Kidney glomerular epithelial cell (primary cell): ENCODE results near the gene ZNF140.

ENCODE experiments used
- DNase-seq: peaks from one replicate; lab custom pipeline; 2025; lab: John Stamatoyannopoulos, UW

Gene ZNF140

DNA sequence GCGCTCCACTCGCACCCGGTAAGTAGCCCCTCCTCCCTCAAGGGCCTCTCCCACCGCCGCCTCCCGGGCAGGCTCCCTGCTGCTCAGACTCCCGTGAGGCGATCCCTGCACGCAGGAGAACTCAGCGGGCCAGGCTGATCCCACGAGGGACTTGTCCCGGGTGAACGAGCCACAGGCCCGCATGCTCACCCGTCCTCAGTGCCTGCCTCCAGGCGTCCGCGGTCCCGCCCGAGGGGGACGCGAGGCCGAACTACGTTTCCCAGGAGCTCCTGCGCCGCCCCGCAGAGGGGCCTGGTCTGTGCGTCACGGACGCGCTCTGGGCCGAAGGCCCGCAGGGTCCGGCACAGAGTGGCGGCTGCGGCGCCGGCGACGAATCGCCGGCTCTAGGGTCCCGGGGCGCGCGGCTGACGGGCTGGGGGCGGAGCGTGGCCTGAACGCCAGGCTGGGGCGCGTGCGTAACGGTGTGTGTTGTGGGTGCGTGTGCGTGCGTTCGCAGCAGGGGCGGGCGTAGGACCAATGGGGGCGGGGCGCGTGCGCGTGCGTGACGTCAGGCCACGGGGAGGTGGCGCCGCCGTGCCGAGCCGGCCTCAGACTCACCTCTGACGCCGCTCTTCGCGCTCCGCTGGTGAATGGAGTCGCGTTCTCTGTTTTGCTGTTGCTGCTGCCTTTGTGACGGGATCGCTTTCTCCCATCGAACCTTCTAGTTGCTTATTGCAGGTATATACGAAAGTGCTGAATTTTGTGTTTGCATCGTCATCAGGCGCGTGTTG lies 49.5 kb downstream of the ZNF140 start, which contains the start of the genes ZNF10 and ZNF891:
ZNF10 (plus strand) TSS at position 590 of the 770 bp plus-strand sequence. CDS start 13,866 bp downstream, outside the sequence.
ZNF891 (minus strand) TSS at position 237 of the 770 bp plus-strand sequence. CDS start 8,356 bp downstream, outside the sequence.
- peak; percentile 90 for DNase-seq

DNA sequence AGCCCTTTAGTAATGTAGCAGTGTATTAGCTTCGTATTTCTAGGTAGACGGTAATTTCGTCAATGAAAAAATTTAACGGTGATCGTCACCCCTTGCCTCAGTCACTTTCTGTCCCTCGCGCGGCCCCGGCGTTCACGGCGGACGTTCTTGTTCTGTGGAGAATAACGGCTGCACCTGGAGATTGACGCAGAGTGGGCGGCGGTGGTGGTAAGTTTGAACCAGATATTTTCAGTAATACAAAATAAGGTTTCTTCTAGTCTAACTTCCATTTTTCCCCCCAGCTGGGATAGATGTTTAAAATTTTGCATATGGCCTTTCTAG lies 50.0 kb downstream of the ZNF140 start:
- no peak for DNase-seq

GRCh38 chr12:133135747-133136146 lies 55.0 kb downstream of the ZNF140 start:
- no peak for DNase-seq

GRCh38 chr12:133145981-133146380 lies 65.3 kb downstream of the ZNF140 start:
- DNase-seq: no peak

- DNase-seq: no peak
Measured at GRCh38 chr12:133156125-133156690, 75.5 kb downstream of the ZNF140 start.
